K562 (cell line): ENCODE measurements around the gene DNAH9. TPM values are rescaled to one million over a fixed set of nuclear protein-coding genes. Genes with fewer than 3 reads are reported as not detected.

Experiments
- ATAC-seq: fragments of 200-7000 bp; cut with Tn5 transposase; 3 replicates; pipeline ENCODE4 v1.9.1; 2020; ENCODE audit warnings: moderate library complexity
- BruUV-seq: library from RNA; stranded (reverse); fragments of 400-500 nt; replicated peaks from 2 replicates; lab custom pipeline; 2021; lab: Mats Ljungman, UMichigan
- CTCF ChIA-PET: fragments of 300-600 bp; formaldehyde crosslinking; extraction: SDS; loops from one replicate; lab custom pipeline; 2021; ENCODE audit warnings: low intra/inter-chr PET ratio; lab: Yijun Ruan, JAX
- POLR2A ChIA-PET: fragments of 300-600, 350-650 bp; sonication (Branson Sonifier 250); formaldehyde crosslinking; extraction: SDS; loops from one replicate; lab custom pipeline; 2021; ENCODE audit warnings: antibody characterized with exemption, inconsistent platforms; lab: Yijun Ruan, JAX
- DNase-seq, 4 experiments: peaks; one replicate each; pipeline versions ENCODE4 v3.0.0 to v3.0.0-alpha.2; 2011 to 2018; ENCODE audit warnings: low spot score in 3 of 4, mixed read lengths in 3 of 4; ENCODE audit errors: extremely low read depth in 1 of 4
- FAIRE-seq: peaks from 2 replicates; lab custom pipeline; 2011; peaks lifted over from hg19 to GRCh38; lab: Jason Lieb, UNC
- H2AFZ ChIP-seq: 2 replicates; pipeline ENCODE4 v1.6.0; 2011; ENCODE audit warnings: low read depth, low read length, control low read depth, inconsistent platforms
- H3K27ac ChIP-seq: fragments of 200-600 bp; 3 replicates; pipeline ENCODE4 v1.8.0; 2011; ENCODE audit warnings: low read depth, mild to moderate bottlenecking, control low read depth, inconsistent platforms, low read length, moderate library complexity, mixed read lengths; ENCODE audit errors: extremely low read depth
- H3K27me3 ChIP-seq, 2 experiments: fragments of 300-600 bp in 1 of 2; 2 replicates in 1 of 2; 3 replicates in 1 of 2; pipeline versions ENCODE4 v1.6.0 to v1.8.0; 2011; ENCODE audit warnings: inconsistent platforms in 2 of 2, low read length in 2 of 2, mild to moderate bottlenecking in 1 of 2, mixed read lengths in 1 of 2, moderate library complexity in 1 of 2; ENCODE audit not compliant: control insufficient read depth in 2 of 2, insufficient read depth in 2 of 2
- H3K36me3 ChIP-seq: fragments of 300-600 bp; 3 replicates; pipeline ENCODE4 v1.8.0; 2011; ENCODE audit warnings: mild to moderate bottlenecking, low read length, inconsistent platforms; ENCODE audit not compliant: control insufficient read depth, insufficient read depth
- H3K4me1 ChIP-seq, 2 experiments: fragments of 200-600 bp in 1 of 2; replicated peaks in 1 of 2; 2 replicates in 1 of 2; 3 replicates in 1 of 2; pipeline versions ENCODE4 v1.5.1 to v1.8.0; 2011; ENCODE audit warnings: inconsistent platforms in 2 of 2, low read length in 2 of 2, mild to moderate bottlenecking in 1 of 2, mixed read lengths in 1 of 2, moderate library complexity in 1 of 2; ENCODE audit not compliant: control insufficient read depth in 2 of 2, insufficient read depth in 2 of 2
- H3K4me2 ChIP-seq: 2 replicates; pipeline ENCODE4 v1.6.1; 2011; ENCODE audit warnings: low read length, control low read depth, inconsistent platforms, mixed read lengths; ENCODE audit not compliant: insufficient read depth
- H3K4me3 ChIP-seq: fragments of 200-600 bp; sonication (generic), shearing (Covaris generic); 2 replicates; pipeline ENCODE4 v1.5.1; 2016; ENCODE audit warnings: control low read depth, inconsistent platforms
- H3K79me2 ChIP-seq: fragments of 200-600 bp; 3 replicates; pipeline ENCODE4 v1.8.0; 2011; ENCODE audit warnings: low read length, inconsistent platforms; ENCODE audit not compliant: control insufficient read depth, insufficient read depth
- H3K9ac ChIP-seq, 2 experiments: 2 replicates each; pipeline versions ENCODE4 v1.6.0 to v1.6.1; 2011; ENCODE audit warnings: low read depth in 2 of 2, low read length in 2 of 2, control low read depth in 1 of 2, inconsistent platforms in 1 of 2, mild to moderate bottlenecking in 1 of 2, mixed read lengths in 1 of 2; ENCODE audit not compliant: insufficient read depth in 1 of 2
- H3K9me1 ChIP-seq: one replicate; pipeline ENCODE4 v1.6.0; 2011; ENCODE audit warnings: inconsistent platforms, mild to moderate bottlenecking, low read length, moderate library complexity; ENCODE audit not compliant: control insufficient read depth, insufficient read depth
- H3K9me3 ChIP-seq: replicated peaks from 2 replicates; pipeline ENCODE4 v1.5.1; 2011; ENCODE audit warnings: low read depth, low read length, inconsistent platforms; ENCODE audit not compliant: control insufficient read depth, insufficient read depth
- H4K20me1 ChIP-seq: replicated peaks from 2 replicates; pipeline ENCODE4 v1.6.1; 2011; ENCODE audit warnings: low read length, inconsistent platforms, mixed read lengths; ENCODE audit not compliant: control insufficient read depth, insufficient read depth
- ATF1 ChIP-seq, 2 experiments: fragments of 450-650 bp in 1 of 2; IDR thresholded peaks; 2 replicates each; pipeline ENCODE4 v1.6.1; 2016; ENCODE audit warnings: missing compliant biosample characterization in 1 of 2, missing genetic modification characterization in 1 of 2
- ERF ChIP-seq: fragments of 450-650 bp; formaldehyde crosslinking; IDR thresholded peaks from 2 replicates; pipeline ENCODE4 v1.4.0; 2020; ENCODE audit warnings: mild to moderate bottlenecking, mixed read lengths
- ETV1 ChIP-seq: fragments of 450-650 bp; conservative IDR thresholded peaks from 2 replicates; pipeline ENCODE4 v1.6.1; 2016; ENCODE audit warnings: missing genetic modification characterization, control low read depth, low read depth, missing compliant biosample characterization
- FOXA3 ChIP-seq, 2 experiments: fragments of 450-650 bp in 1 of 2; sonication (generic) in 1 of 2; formaldehyde crosslinking; IDR thresholded peaks in 1 of 2; conservative IDR thresholded peaks in 1 of 2; 2 replicates each; pipeline versions ENCODE4 v1.4.0 to v1.8.0; 2020 to 2022; ENCODE audit warnings: mild to moderate bottlenecking in 2 of 2, missing genetic modification reagents in 1 of 2
- MEIS2 ChIP-seq: fragments of 450-650 bp; IDR thresholded peaks from 2 replicates; pipeline ENCODE4 v1.6.1; 2014; ENCODE audit warnings: mild to moderate bottlenecking; ENCODE audit not compliant: partially characterized antibody
- MTA3 ChIP-seq: fragments of 450-650 bp; formaldehyde crosslinking; IDR thresholded peaks from 2 replicates; pipeline ENCODE4 v1.6.1; 2017; ENCODE audit warnings: mild to moderate bottlenecking, borderline replicate concordance
- POLR2B ChIP-seq: fragments of 450-650 bp; IDR thresholded peaks from 2 replicates; pipeline ENCODE4 v1.6.1; 2018; ENCODE audit warnings: low read depth; ENCODE audit not compliant: partially characterized antibody
- PREB ChIP-seq: sonication (generic); formaldehyde crosslinking; IDR thresholded peaks from 2 replicates; pipeline ENCODE4 v1.8.1; 2023; ENCODE audit warnings: mild to moderate bottlenecking, missing genetic modification reagents
- RBM39 ChIP-seq: fragments of 200-400 bp; formaldehyde crosslinking; optimal IDR thresholded peaks from 2 replicates; pipeline ENCODE3; 2018; ENCODE audit warnings: low read depth, low read length
- SMAD3 ChIP-seq: fragments of 450-650 bp; formaldehyde crosslinking; conservative IDR thresholded peaks from 2 replicates; pipeline ENCODE4 v1.4.0; 2020; ENCODE audit warnings: mild to moderate bottlenecking
- TAF15 ChIP-seq: fragments of 200-400 bp; formaldehyde crosslinking; IDR thresholded peaks from 2 replicates; pipeline ENCODE4 v1.6.1; 2017; ENCODE audit warnings: mild to moderate bottlenecking, low read depth, low read length, moderate library complexity
- ZC3H11A ChIP-seq: IDR thresholded peaks from 2 replicates; pipeline ENCODE4 v1.6.1; 2012; ENCODE audit warnings: low read depth, low read length, improper control_type of control experiment
- WGBS: fragments of 100-300 bp; shearing (Covaris generic); methylation state at CpG from one replicate; pipeline ENCODE4 v1.1.6; 2016; ENCODE audit warnings: low coverage, mixed read lengths; ENCODE audit not compliant: insufficient coverage; ENCODE audit errors: missing lambda C conversion rate; 5-methylcytosine and 5-hydroxymethylcytosine counted together
- in situ Hi-C: fragments of 300-500 bp; cut with MboI; formaldehyde crosslinking; loops from 4 replicates; pipeline ENCODE4 v1.15.0; 2018; ENCODE audit warnings: inconsistent platforms, mixed read lengths
- intact Hi-C: fragments of 100-400 bp; cut with micrococcal nuclease; formaldehyde crosslinking; loops from 2 replicates; pipeline ENCODE4 v1.14.2; 2022
- polyA plus RNA-seq, 8 experiments: library from polyadenylated mRNA; depleted of rRNA in 4 of 8; stranded (reverse) in 5 of 8; unstranded in 3 of 8; fragments of >200 nt; fragmentation: Nextera tagmentation in 2 of 8; fragmentation: Illumina TruSeq in 1 of 8; extraction: Ambion mirVana in 2 of 8; extraction: Trizol in 1 of 8; gene quantifications; 2 replicates each; pipeline versions ENCODE4 v1.2.1 to v1.2.3, GENCODE V29; 2011 to 2014; ENCODE audit warnings: inconsistent platforms in 1 of 8, missing spikeins in 1 of 8
- total RNA-seq, 7 experiments: library from RNA; depleted of rRNA in 6 of 7; stranded (reverse); fragments of >200 nt in 6 of 7; fragmentation: Illumina TruSeq in 2 of 7; extraction: Trizol in 2 of 7; gene quantifications; 2 replicates each; pipeline versions ENCODE4 v1.2.1 to v1.2.3, GENCODE V29; 2011 to 2021; ENCODE audit warnings: low replicate concordance in 1 of 7
- TF ChIP-seq, protein P1 (sequence below): sonication (generic); formaldehyde crosslinking; IDR thresholded peaks from 2 replicates; pipeline ENCODE4 v1.8.0; 2023; ENCODE audit warnings: missing genetic modification reagents, mild to moderate bottlenecking, borderline replicate concordance

Gene DNAH9
- total and polyA plus RNA-seq, 9 of the 15 experiments (the other 6 are each of a cell fraction or from before 2014, with no cell fraction given) = not detected

- ChIA-PET POLR2A (no interaction called here), CTCF (no interaction called here)
- no peak for FAIRE-seq
- no peak for DNase-seq
- intact Hi-C loops (no loop called here), in situ Hi-C loops (no loop called here)
- TF ChIP-seq TAF15 (no peak), ZC3H11A (no peak), MEIS2 (no peak), PREB (CRISPR knock-in tag) (no peak), RBM39 (no peak), FOXA3 (CRISPR knock-in tag; conservative IDR thresholded peaks at IDR 0.05 in 1 of 2, IDR thresholded peaks at IDR 0.05 in 1 of 2) (no peak), ERF (CRISPR knock-in tag) (no peak), ATF1 (CRISPR knock-in tag; IDR thresholded peaks at IDR 0.05) (no peak), ATF1 (tag; IDR thresholded peaks at IDR 0.05) (no peak), SMAD3 (CRISPR knock-in tag) (no peak), ETV1 (tag) (no peak), POLR2B (no peak), MTA3 (no peak)
- TF ChIP-seq, protein P1, sequence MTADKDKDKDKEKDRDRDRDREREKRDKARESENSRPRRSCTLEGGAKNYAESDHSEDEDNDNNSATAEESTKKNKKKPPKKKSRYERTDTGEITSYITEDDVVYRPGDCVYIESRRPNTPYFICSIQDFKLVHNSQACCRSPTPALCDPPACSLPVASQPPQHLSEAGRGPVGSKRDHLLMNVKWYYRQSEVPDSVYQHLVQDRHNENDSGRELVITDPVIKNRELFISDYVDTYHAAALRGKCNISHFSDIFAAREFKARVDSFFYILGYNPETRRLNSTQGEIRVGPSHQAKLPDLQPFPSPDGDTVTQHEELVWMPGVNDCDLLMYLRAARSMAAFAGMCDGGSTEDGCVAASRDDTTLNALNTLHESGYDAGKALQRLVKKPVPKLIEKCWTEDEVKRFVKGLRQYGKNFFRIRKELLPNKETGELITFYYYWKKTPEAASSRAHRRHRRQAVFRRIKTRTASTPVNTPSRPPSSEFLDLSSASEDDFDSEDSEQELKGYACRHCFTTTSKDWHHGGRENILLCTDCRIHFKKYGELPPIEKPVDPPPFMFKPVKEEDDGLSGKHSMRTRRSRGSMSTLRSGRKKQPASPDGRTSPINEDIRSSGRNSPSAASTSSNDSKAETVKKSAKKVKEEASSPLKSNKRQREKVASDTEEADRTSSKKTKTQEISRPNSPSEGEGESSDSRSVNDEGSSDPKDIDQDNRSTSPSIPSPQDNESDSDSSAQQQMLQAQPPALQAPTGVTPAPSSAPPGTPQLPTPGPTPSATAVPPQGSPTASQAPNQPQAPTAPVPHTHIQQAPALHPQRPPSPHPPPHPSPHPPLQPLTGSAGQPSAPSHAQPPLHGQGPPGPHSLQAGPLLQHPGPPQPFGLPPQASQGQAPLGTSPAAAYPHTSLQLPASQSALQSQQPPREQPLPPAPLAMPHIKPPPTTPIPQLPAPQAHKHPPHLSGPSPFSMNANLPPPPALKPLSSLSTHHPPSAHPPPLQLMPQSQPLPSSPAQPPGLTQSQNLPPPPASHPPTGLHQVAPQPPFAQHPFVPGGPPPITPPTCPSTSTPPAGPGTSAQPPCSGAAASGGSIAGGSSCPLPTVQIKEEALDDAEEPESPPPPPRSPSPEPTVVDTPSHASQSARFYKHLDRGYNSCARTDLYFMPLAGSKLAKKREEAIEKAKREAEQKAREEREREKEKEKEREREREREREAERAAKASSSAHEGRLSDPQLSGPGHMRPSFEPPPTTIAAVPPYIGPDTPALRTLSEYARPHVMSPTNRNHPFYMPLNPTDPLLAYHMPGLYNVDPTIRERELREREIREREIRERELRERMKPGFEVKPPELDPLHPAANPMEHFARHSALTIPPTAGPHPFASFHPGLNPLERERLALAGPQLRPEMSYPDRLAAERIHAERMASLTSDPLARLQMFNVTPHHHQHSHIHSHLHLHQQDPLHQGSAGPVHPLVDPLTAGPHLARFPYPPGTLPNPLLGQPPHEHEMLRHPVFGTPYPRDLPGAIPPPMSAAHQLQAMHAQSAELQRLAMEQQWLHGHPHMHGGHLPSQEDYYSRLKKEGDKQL (CRISPR knock-in tag) = no peak
- 0% methylated on average over 2 of the region's 6 CpGs for WGBS
- no peaks in the 10 kb centered on the region for H4K20me1 ChIP-seq
- ATAC-seq = no peak
- H2AFZ ChIP-seq = no peak overlapping the region
- H3K4me2 ChIP-seq = no peak overlapping the region
- H3K27ac ChIP-seq = no peak overlapping the region
- BruUV-seq = no TSS peak
- peaks cover 0 to 11% of the 10 kb centered on the region in 2 experiments; a peak in 1 of 5 replicates for H3K27me3 ChIP-seq
- H3K79me2 ChIP-seq = no peaks in the 10 kb centered on the region
- H3K9me1 ChIP-seq = no peaks in the 10 kb centered on the region
- H3K9ac ChIP-seq = no peak overlapping the region
- no peaks in the 10 kb centered on the region for H3K36me3 ChIP-seq
- no peak overlapping the region for H3K4me3 ChIP-seq
- no peaks in the 10 kb centered on the region for H3K9me3 ChIP-seq
- peaks cover 0 to 2% of the 10 kb centered on the region in 2 experiments; a peak in 2 of 5 replicates for H3K4me1 ChIP-seq
Measured at GRCh38 chr17:11610999-11611566, 12.8 kb downstream of the DNAH9 start.
